H9 (cell line): ENCODE data around the gene RANGAP1. TPM values are rescaled to one million over a fixed set of nuclear protein-coding genes. Genes with fewer than 3 reads are reported as not detected.

ENCODE experiments used
- DNase-seq: peaks from one replicate; pipeline ENCODE4 v3.0.0-alpha.2; 2017
- H2AFZ ChIP-seq: one replicate; pipeline ENCODE4 v1.6.1; 2013; ENCODE audit warnings: mild to moderate bottlenecking, low read length, control low read depth, moderate library complexity
- H2AK5ac ChIP-seq: 2 replicates; pipeline ENCODE4 v1.6.1; 2013; ENCODE audit warnings: low read length, control low read depth, mixed read lengths; ENCODE audit not compliant: insufficient read length
- H2BK120ac ChIP-seq: one replicate; pipeline ENCODE4 v1.6.1; 2013; ENCODE audit warnings: low read depth, mild to moderate bottlenecking, low read length, control low read depth, inconsistent platforms; ENCODE audit not compliant: poor library complexity, severe bottlenecking
- H2BK12ac ChIP-seq: 2 replicates; pipeline ENCODE4 v1.6.1; 2013; ENCODE audit warnings: low read length, control low read depth, mixed read lengths, low read depth; ENCODE audit not compliant: insufficient read length
- H2BK15ac ChIP-seq: 2 replicates; pipeline ENCODE4 v1.6.1; 2013; ENCODE audit warnings: low read depth, low read length, control low read depth
- H2BK20ac ChIP-seq: one replicate; pipeline ENCODE4 v1.6.1; 2013; ENCODE audit warnings: low read depth, mild to moderate bottlenecking, low read length, control low read depth, inconsistent platforms; ENCODE audit not compliant: poor library complexity, severe bottlenecking
- H2BK5ac ChIP-seq: 2 replicates; pipeline ENCODE4 v1.6.1; 2013; ENCODE audit warnings: low read length, control low read depth, mixed read lengths; ENCODE audit not compliant: insufficient read length
- H3K14ac ChIP-seq: 2 replicates; pipeline ENCODE4 v1.6.1; 2013; ENCODE audit warnings: low read length, control low read depth; ENCODE audit not compliant: insufficient read depth
- H3K18ac ChIP-seq: 2 replicates; pipeline ENCODE4 v1.6.1; 2013; ENCODE audit warnings: low read depth, mild to moderate bottlenecking, mixed read lengths, low read length, control low read depth; ENCODE audit not compliant: insufficient read length
- H3K23ac ChIP-seq: 2 replicates; pipeline ENCODE4 v1.6.1; 2013; ENCODE audit warnings: low read length, control low read depth, mixed read lengths, low read depth; ENCODE audit not compliant: insufficient read length
- H3K23me2 ChIP-seq: 2 replicates; pipeline ENCODE4 v1.6.1; 2013; ENCODE audit warnings: low read depth, mild to moderate bottlenecking, mixed read lengths, low read length, control low read depth; ENCODE audit not compliant: insufficient read length, poor library complexity, severe bottlenecking
- H3K27ac ChIP-seq: 2 replicates; pipeline ENCODE4 v1.5.1; 2013; ENCODE audit warnings: low read length, control low read depth, mixed read lengths, low read depth; ENCODE audit not compliant: insufficient read length
- H3K27me3 ChIP-seq: 2 replicates; pipeline ENCODE4 v1.6.1; 2013; ENCODE audit warnings: low read length, control low read depth, inconsistent platforms; ENCODE audit not compliant: insufficient read depth
- H3K4ac ChIP-seq: 2 replicates; pipeline ENCODE4 v1.6.1; 2013; ENCODE audit warnings: low read depth, mild to moderate bottlenecking, control low read depth, inconsistent platforms, low read length, moderate library complexity
- H3K4me1 ChIP-seq: 2 replicates; pipeline ENCODE4 v1.6.1; 2013; ENCODE audit warnings: low read length, control low read depth, inconsistent platforms; ENCODE audit not compliant: insufficient read depth
- H3K4me2 ChIP-seq: 2 replicates; pipeline ENCODE4 v1.6.1; 2013; ENCODE audit warnings: low read length, control low read depth, mixed read lengths; ENCODE audit not compliant: insufficient read length, insufficient read depth
- H3K56ac ChIP-seq: 2 replicates; pipeline ENCODE4 v1.6.1; 2013; ENCODE audit warnings: low read depth, mild to moderate bottlenecking, mixed read lengths, low read length, control low read depth; ENCODE audit not compliant: insufficient read length
- H3K79me1 ChIP-seq: 2 replicates; pipeline ENCODE4 v1.6.1; 2013; ENCODE audit warnings: low read depth, mild to moderate bottlenecking, moderate library complexity, low read length, control low read depth, inconsistent platforms; ENCODE audit not compliant: insufficient read depth, poor library complexity, severe bottlenecking
- H3K79me2 ChIP-seq: 2 replicates; pipeline ENCODE4 v1.6.1; 2013; ENCODE audit warnings: low read length, control low read depth, inconsistent platforms; ENCODE audit not compliant: insufficient read depth
- H3K9ac ChIP-seq: 2 replicates; pipeline ENCODE4 v1.6.1; 2013; ENCODE audit warnings: low read length, control low read depth, mixed read lengths; ENCODE audit not compliant: insufficient read length; ENCODE audit errors: extremely low read depth
- H3K9me3 ChIP-seq: one replicate; pipeline ENCODE4 v1.6.1; 2013; ENCODE audit warnings: low read depth, low read length, inconsistent platforms; ENCODE audit not compliant: control insufficient read depth
- H3T11ph ChIP-seq: one replicate; pipeline ENCODE4 v1.6.1; 2013; ENCODE audit warnings: mild to moderate bottlenecking, low read length, control low read depth, inconsistent platforms
- H4K20me1 ChIP-seq: one replicate; pipeline ENCODE4 v1.6.1; 2013; ENCODE audit not compliant: control insufficient read depth, insufficient read length, insufficient read depth
- H4K5ac ChIP-seq: 2 replicates; pipeline ENCODE4 v1.6.1; 2013; ENCODE audit warnings: low read depth, mild to moderate bottlenecking, mixed read lengths, low read length, control low read depth; ENCODE audit not compliant: insufficient read length
- H4K8ac ChIP-seq: replicated peaks from 2 replicates; pipeline ENCODE4 v1.6.1; 2013; ENCODE audit warnings: low read length, control low read depth, mixed read lengths, low read depth; ENCODE audit not compliant: insufficient read length
- H4K91ac ChIP-seq: 2 replicates; pipeline ENCODE4 v1.6.1; 2013; ENCODE audit warnings: low read depth, mild to moderate bottlenecking, moderate library complexity, mixed read lengths, low read length, control low read depth; ENCODE audit not compliant: insufficient read length
- H3K27ac Mint-ChIP-seq, 3 experiments: 2 replicates in 2 of 3; 3 replicates in 1 of 3; pipeline ENCODE4 v1.8.0; 2020 to 2021; ENCODE audit warnings: mixed read lengths in 3 of 3, mild to moderate bottlenecking in 1 of 3, moderate library complexity in 1 of 3
- H3K27me3 Mint-ChIP-seq: 2 replicates; pipeline ENCODE4 v1.8.0; 2021; ENCODE audit warnings: low read depth, mild to moderate bottlenecking, moderate library complexity, mixed read lengths
- H3K36me3 Mint-ChIP-seq, 3 experiments: 2 replicates in 2 of 3; 3 replicates in 1 of 3; pipeline ENCODE4 v1.8.0; 2020 to 2021; ENCODE audit warnings: low read depth in 3 of 3, mixed read lengths in 3 of 3; ENCODE audit not compliant: insufficient read depth in 1 of 3
- H3K4me1 Mint-ChIP-seq, 2 experiments: 2 replicates each; pipeline ENCODE4 v1.8.0; 2020; ENCODE audit warnings: mixed read lengths in 2 of 2
- H3K4me3 Mint-ChIP-seq, 2 experiments: 2 replicates in 1 of 2; 3 replicates in 1 of 2; pipeline ENCODE4 v1.8.0; 2020 to 2021; ENCODE audit warnings: mild to moderate bottlenecking in 2 of 2, mixed read lengths in 2 of 2, moderate library complexity in 1 of 2
- H3K9me3 Mint-ChIP-seq, 2 experiments: 2 replicates in 1 of 2; 3 replicates in 1 of 2; pipeline ENCODE4 v1.8.0; 2020; ENCODE audit warnings: mild to moderate bottlenecking in 2 of 2, mixed read lengths in 2 of 2, moderate library complexity in 1 of 2
- CTCF ChIP-seq: fragments of 200-600 bp; sonication (generic); conservative IDR thresholded peaks from 3 replicates; pipeline ENCODE4 v1.8.0; 2021; ENCODE audit warnings: antibody characterized with exemption, mild to moderate bottlenecking
- WGBS: extraction: QIAGEN DNeasy Blood & Tissue Kit; methylation state at CpG from one replicate; pipeline ENCODE4 v1.1.7; 2013; ENCODE audit warnings: missing lambda C conversion rate, low lambda C conversion rate, mixed read lengths; ENCODE audit not compliant: insufficient read length; ENCODE audit errors: extremely low coverage; 5-methylcytosine and 5-hydroxymethylcytosine counted together
- total RNA-seq: library from RNA; stranded (reverse); gene quantifications from 2 replicates; pipeline ENCODE4 v1.2.1, GENCODE V29; 2021

The RANGAP1 gene
- total RNA-seq, 1 experiment from 2014 or later, result 130 TPM

- H4K20me1 ChIP-seq, result no peaks in the 10 kb centered on the region
- no peak overlapping the region for H2BK12ac ChIP-seq
- no peak overlapping the region for H3K56ac ChIP-seq
- H3T11ph ChIP-seq, result no peak overlapping the region
- no peaks in the 10 kb centered on the region for H3K4me1 ChIP-seq
- H3K27ac ChIP-seq, result no peak overlapping the region
- H3K27me3 ChIP-seq, result no peaks in the 10 kb centered on the region
- H3K18ac ChIP-seq, result no peak overlapping the region
- Mint-ChIP-seq H3K4me1 (peaks cover 14% of the 10 kb centered on the region in 2 experiments), H3K27me3 (peaks cover 5% of the 10 kb centered on the region), H3K9me3 (no peaks in the 10 kb centered on the region), H3K36me3 (no peaks in the 10 kb centered on the region), H3K4me3 (peak overlapping the region; percentile 42 to 60; a peak in 4 of 5 replicates), H3K27ac (no peak overlapping the region; a peak in 1 of 7 replicates)
- H2BK15ac ChIP-seq, result no peak overlapping the region
- H3K23ac ChIP-seq, result no peak overlapping the region
- H3K14ac ChIP-seq, result no peak overlapping the region
- H3K79me1 ChIP-seq, result no peaks in the 10 kb centered on the region
- TF ChIP-seq CTCF, result no peak; the same call in 2 of the 3 replicates
- no peak overlapping the region for H4K91ac ChIP-seq
- H3K4me2 ChIP-seq, result no peak overlapping the region
- H2BK120ac ChIP-seq, result no peak overlapping the region
- H4K5ac ChIP-seq, result no peak overlapping the region
- no peak overlapping the region for H2BK5ac ChIP-seq
- H3K4ac ChIP-seq, result no peak overlapping the region
- no peaks in the 10 kb centered on the region for H3K23me2 ChIP-seq
- no peak overlapping the region for H2AK5ac ChIP-seq
- H4K8ac ChIP-seq, result no peak overlapping the region
- H3K9me3 ChIP-seq, result no peaks in the 10 kb centered on the region
- H2AFZ ChIP-seq, result no peak overlapping the region
- no peak overlapping the region for H2BK20ac ChIP-seq
- no peaks in the 10 kb centered on the region for H3K79me2 ChIP-seq
- H3K9ac ChIP-seq, result no peak overlapping the region
- DNase-seq, result peak; percentile 92
- WGBS, result no CpG with 5 or more reads among the region's 33 CpGs
Observed at GRCh38 chr22:41237036-41237706, 48.8 kb downstream of the RANGAP1 start.
